ENCODE results near the gene SIDT2. TPM values are rescaled to one million over a fixed set of nuclear protein-coding genes. Genes with fewer than 3 reads are reported as not detected.

Gene SIDT2
- total and polyA plus RNA-seq, 2 of the 13 experiments (the other 11 are each of a cell fraction or from before 2014, with no cell fraction given): 11.5 to 28.0 TPM

DNA sequence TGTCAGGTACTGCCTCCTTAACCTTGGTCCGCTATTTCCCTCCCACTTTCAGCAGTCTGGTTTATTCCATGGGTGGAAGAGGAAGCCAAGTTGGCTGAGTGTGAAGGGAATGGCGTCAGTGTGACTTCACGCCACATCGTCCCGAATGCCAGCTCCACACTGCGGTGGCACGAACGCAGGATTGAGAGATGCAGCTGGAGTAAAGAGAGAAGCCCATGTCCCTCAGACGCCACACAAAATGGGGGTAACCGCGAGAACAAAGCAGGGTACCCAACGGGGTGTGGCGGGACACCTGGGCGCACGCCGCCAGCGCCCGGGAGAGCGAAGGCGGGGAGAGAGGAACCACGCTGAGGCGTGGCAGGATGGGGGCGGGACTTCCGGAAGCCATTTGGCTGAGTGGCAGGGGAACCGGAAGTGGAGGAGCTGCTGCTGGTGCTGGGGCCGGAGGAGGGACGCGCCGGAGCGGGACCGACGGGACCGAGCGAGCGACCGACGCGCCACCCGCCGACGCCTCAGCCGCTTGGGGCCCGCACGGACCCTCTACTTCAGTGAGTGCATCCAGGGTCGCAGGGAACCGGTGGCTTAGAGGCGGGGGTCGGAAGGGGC, 34.6 kb upstream of the SIDT2 start, which contains the start of gene PAFAH1B2 (continued):
- TF ChIP-seq NFAT5 (CRISPR knock-in tag; IDR thresholded peaks at IDR 0.05) (peak; percentile 79; the same call in 1 of the 2 replicates), ZFYVE20 (CRISPR knock-in tag; IDR thresholded peaks at IDR 0.05; ENCODE audit: borderline replicate concordance, low read depth) (no peak), ASH2L (IDR thresholded peaks at IDR 0.05; ENCODE audit: insufficient read length, low read depth, low read length) (peak; percentile 83), EEA1 (CRISPR knock-in tag; IDR thresholded peaks at IDR 0.05; ENCODE audit: borderline replicate concordance) (peak; percentile 47; the same call in 1 of the 2 replicates), ZNF782 (CRISPR knock-in tag; IDR thresholded peaks at IDR 0.05; ENCODE audit: borderline replicate concordance) (peak; percentile 77; the same call in 1 of the 2 replicates), NR3C1 (CRISPR knock-in tag; IDR thresholded peaks at IDR 0.05) (no peak), ZSCAN22 (CRISPR knock-in tag; IDR thresholded peaks at IDR 0.05) (no peak), ZNF383 (CRISPR knock-in tag; IDR thresholded peaks at IDR 0.05; ENCODE audit: borderline replicate concordance) (peak; percentile 91; the same call in 1 of the 2 replicates), TGIF2 (CRISPR knock-in tag; IDR thresholded peaks at IDR 0.05) (peak; percentile 82), HOXD1 (CRISPR knock-in tag; IDR thresholded peaks at IDR 0.05) (peak; percentile 31; the same call in 1 of the 2 replicates), POLR2AphosphoS2 (IDR thresholded peaks at IDR 0.05; ENCODE audit: low read depth, low read length) (no peak)
- TF ChIP-seq, protein P1, sequence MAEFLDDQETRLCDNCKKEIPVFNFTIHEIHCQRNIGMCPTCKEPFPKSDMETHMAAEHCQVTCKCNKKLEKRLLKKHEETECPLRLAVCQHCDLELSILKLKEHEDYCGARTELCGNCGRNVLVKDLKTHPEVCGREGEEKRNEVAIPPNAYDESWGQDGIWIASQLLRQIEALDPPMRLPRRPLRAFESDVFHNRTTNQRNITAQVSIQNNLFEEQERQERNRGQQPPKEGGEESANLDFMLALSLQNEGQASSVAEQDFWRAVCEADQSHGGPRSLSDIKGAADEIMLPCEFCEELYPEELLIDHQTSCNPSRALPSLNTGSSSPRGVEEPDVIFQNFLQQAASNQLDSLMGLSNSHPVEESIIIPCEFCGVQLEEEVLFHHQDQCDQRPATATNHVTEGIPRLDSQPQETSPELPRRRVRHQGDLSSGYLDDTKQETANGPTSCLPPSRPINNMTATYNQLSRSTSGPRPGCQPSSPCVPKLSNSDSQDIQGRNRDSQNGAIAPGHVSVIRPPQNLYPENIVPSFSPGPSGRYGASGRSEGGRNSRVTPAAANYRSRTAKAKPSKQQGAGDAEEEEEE (CRISPR knock-in tag; IDR thresholded peaks at IDR 0.05; ENCODE audit: borderline replicate concordance): 0 out of 2 replicates have a peak, but pooled peaks have one; percentile 47
- TF ChIP-seq, protein P2, sequence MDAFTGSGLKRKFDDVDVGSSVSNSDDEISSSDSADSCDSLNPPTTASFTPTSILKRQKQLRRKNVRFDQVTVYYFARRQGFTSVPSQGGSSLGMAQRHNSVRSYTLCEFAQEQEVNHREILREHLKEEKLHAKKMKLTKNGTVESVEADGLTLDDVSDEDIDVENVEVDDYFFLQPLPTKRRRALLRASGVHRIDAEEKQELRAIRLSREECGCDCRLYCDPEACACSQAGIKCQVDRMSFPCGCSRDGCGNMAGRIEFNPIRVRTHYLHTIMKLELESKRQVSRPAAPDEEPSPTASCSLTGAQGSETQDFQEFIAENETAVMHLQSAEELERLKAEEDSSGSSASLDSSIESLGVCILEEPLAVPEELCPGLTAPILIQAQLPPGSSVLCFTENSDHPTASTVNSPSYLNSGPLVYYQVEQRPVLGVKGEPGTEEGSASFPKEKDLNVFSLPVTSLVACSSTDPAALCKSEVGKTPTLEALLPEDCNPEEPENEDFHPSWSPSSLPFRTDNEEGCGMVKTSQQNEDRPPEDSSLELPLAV (CRISPR knock-in tag; conservative IDR thresholded peaks at IDR 0.05; ENCODE audit: low read depth): 0 out of 2 replicates have a peak, but pooled peaks have one; percentile 55
- TF ChIP-seq, protein P3, sequence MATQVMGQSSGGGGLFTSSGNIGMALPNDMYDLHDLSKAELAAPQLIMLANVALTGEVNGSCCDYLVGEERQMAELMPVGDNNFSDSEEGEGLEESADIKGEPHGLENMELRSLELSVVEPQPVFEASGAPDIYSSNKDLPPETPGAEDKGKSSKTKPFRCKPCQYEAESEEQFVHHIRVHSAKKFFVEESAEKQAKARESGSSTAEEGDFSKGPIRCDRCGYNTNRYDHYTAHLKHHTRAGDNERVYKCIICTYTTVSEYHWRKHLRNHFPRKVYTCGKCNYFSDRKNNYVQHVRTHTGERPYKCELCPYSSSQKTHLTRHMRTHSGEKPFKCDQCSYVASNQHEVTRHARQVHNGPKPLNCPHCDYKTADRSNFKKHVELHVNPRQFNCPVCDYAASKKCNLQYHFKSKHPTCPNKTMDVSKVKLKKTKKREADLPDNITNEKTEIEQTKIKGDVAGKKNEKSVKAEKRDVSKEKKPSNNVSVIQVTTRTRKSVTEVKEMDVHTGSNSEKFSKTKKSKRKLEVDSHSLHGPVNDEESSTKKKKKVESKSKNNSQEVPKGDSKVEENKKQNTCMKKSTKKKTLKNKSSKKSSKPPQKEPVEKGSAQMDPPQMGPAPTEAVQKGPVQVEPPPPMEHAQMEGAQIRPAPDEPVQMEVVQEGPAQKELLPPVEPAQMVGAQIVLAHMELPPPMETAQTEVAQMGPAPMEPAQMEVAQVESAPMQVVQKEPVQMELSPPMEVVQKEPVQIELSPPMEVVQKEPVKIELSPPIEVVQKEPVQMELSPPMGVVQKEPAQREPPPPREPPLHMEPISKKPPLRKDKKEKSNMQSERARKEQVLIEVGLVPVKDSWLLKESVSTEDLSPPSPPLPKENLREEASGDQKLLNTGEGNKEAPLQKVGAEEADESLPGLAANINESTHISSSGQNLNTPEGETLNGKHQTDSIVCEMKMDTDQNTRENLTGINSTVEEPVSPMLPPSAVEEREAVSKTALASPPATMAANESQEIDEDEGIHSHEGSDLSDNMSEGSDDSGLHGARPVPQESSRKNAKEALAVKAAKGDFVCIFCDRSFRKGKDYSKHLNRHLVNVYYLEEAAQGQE (IDR thresholded peaks at IDR 0.05; ENCODE audit: borderline replicate concordance in 1 of 2, low read depth in 1 of 2, low read length in 2 of 2): peak in 1 of 2 experiments; percentile 63; a peak in 1 of 4 replicates

Data from HepG2 (cell line).